Skeletal muscle cell (primary cell): ENCODE data around the gene COX6A2.

Experiments used
- DNase-seq: peaks from one replicate; pipeline ENCODE4 v3.0.0-alpha.2; 2010; ENCODE audit warnings: low read depth
- H3K4me3 ChIP-seq: 2 replicates; pipeline ENCODE4 v1.5.1; 2011; ENCODE audit warnings: low read depth, mild to moderate bottlenecking, control low read depth, low read length, moderate library complexity

The COX6A2 gene

DNA sequence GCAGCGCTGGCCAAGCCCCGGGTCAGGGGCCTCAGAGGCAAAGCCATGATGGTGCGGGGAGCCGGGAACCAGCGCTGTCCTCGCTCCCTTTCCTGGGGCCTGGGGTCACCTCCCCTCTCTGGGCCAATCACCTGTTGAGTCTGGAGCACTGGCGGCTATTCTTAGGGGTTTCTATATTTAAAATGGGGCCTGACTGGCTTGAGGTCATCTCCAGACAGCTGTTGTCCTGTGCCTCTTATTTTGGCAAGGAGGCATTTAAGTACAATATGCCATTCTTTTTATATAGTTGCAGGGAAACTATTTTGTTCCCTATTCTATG is at the start of gene COX6A2:
TSS of gene COX6A2 (minus strand) at position 82 of the 319 bp plus-strand sequence. CDS start at position 47, 35 bp downstream.
- peak within 1 kb of the TSS; percentile 34 for H3K4me3 ChIP-seq
- DNase-seq = no peak

DNA sequence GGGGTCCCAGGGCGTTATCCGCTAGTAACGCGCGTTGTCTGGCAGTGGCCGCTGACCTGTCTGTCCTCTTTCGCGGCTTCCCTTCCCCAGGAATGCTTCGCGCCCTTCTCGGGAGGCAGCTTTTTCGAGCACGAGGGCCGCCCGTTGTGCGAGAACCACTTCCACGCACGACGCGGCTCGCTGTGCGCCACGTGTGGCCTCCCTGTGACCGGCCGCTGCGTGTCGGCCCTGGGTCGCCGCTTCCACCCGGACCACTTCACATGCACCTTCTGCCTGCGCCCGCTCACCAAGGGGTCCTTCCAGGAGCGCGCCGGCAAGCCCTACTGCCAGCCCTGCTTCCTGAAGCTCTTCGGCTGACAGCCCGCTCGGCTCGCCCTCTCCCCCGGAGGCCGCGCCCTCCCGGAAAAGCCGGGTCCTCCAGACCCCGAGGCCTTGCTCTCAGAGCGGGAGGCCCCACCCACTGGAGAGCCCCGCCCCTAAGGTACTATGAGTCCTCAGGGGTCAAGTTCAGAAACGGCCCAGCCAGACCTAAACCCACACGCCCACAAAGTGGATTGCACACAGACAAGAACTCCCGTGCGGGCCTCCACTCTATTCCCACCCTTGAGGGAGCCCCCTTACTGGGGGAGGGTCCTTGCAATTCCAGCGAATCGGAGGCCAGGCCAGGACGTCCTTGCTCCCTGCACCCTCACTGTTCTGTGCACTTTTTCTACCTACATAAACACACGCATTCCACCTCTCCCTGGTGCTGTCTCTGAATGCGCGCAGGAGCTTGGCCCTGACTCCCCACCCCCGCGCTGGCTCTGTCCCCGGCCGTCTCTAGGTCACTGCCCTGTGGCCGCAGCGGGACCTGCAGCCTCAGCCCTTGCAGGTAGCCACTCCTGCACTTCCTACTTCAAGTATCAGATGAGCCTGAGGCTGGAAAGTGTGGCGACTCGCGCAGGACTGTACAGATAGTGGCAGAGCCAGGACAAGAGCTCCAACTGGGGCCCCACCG is 49.4 kb upstream of the COX6A2 start:
- H3K4me3 ChIP-seq = no peak overlapping the region
- no peak for DNase-seq

DNA sequence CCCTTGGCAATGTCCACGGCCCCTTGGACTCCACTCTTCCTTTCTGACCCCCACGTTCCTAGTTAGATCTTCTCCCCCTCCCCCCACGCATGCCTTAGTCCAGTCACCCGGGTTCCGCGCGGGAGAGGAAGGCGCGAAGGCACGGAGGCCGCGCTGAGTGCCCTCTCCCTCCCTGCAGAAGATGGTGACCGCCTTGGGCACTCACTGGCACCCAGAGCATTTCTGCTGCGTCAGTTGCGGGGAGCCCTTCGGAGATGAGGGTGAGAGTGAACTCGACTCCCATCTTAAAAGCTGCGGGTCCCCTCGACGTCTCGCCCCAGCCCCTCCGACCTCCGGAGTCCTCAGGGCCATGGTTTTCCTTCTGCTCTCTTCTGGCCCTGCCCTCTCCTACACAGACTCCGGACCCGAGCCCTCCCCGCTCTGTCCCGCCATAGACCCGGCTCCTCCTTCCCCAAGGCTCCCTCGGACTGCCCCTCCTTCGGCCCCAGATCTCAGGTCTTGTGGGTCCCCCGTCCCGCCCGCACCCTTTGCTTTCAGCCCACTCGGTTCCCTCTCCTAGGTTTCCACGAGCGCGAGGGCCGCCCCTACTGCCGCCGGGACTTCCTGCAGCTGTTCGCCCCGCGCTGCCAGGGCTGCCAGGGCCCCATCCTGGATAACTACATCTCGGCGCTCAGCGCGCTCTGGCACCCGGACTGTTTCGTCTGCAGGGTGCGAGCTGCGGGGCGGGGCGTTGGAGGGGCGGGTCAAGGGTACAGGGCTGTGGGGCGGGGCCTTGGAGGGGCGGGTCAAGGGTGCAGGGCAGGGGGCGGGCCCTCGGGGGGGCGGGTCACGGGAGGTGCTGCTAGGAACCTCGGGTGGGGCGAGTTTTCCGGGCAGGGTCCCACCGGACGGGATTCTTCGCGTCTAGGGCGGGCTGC is 48.4 kb upstream of the COX6A2 start:
- H3K4me3 ChIP-seq = no peak overlapping the region
- no peak for DNase-seq

DNA sequence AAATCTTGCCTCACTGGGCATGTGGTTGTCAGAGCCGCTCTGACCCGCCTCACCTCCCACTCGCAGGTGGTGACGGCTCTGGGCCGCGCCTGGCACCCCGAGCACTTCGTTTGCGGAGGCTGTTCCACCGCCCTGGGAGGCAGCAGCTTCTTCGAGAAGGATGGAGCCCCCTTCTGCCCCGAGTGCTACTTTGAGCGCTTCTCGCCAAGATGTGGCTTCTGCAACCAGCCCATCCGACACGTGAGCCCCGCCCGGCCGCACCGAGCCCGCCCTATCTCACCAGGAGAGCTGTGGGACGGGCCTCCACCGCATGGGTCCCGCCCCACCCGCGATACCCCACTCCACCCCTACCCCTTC is 47.8 kb upstream of the COX6A2 start:
- no peak for DNase-seq
- H3K4me3 ChIP-seq = no peak overlapping the region

DNA sequence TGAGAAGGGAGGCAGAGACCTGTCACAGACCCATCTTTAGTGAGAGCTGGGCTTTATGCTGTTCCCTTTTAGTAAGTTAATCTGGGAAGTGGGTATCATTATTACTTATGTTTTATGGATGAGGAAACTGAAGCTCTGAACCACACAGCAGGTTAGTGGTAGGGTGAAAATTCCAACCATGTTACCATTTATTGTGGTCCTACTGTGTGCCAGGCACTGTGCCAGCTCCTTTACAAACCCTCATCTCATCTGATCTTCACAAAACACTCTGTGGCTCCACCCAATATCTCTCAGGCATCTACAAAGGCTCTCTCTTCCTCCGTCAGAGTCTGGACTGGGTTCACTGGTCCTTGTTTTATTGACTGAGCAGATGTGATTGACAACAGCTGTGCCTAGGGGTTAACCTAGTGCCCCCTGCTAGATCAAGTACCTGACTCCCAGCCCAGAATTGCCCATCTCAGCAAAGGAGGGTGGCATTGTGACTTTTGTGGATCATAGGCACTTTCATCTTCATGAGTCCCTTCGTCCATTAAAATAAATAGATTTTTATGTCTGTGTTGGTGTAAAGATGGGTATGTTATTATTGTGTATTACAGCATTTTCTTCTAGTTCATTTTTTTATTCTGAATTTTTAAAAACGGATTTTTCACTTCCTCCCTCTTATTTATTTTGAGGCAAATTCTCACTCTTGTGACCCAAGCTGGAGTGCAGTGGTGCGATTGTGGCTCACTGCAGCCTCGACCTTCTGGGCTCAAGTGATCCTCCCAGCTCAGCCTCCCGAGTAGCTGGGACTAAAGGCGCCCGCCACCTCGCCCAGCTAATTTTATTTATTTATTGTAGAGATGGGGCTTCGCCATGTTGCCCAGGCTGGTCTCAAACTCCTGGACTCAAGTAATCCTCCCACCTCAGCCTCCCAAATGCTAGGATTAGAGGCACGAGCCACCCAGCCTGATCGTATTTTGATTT is 46.9 kb upstream of the COX6A2 start:
- no peak for DNase-seq
- no peak overlapping the region for H3K4me3 ChIP-seq

DNA sequence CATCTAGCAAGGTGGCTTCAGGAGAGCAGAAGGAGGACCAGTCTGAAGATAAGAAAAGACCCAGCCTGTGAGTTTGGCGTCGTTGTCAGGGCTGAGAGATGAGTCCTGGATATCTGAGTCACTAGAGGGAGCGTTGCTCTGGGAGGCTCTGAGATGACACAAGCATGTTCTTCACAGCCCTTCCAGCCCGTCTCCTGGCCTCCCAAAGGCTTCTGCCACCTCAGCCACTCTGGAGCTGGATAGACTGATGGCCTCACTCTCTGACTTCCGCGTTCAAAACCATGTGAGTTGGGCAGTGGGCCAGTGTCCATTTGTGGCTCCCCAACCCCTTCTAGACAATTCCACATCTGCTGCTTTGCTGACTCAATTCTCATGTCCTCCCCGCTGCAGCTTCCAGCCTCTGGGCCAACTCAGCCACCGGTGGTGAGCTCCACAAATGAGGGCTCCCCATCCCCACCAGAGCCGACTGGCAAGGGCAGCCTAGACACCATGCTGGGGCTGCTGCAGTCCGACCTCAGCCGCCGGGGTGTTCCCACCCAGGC is 46.1 kb upstream of the COX6A2 start:
- H3K4me3 ChIP-seq = no peak overlapping the region
- DNase-seq = peak; percentile 62

DNA sequence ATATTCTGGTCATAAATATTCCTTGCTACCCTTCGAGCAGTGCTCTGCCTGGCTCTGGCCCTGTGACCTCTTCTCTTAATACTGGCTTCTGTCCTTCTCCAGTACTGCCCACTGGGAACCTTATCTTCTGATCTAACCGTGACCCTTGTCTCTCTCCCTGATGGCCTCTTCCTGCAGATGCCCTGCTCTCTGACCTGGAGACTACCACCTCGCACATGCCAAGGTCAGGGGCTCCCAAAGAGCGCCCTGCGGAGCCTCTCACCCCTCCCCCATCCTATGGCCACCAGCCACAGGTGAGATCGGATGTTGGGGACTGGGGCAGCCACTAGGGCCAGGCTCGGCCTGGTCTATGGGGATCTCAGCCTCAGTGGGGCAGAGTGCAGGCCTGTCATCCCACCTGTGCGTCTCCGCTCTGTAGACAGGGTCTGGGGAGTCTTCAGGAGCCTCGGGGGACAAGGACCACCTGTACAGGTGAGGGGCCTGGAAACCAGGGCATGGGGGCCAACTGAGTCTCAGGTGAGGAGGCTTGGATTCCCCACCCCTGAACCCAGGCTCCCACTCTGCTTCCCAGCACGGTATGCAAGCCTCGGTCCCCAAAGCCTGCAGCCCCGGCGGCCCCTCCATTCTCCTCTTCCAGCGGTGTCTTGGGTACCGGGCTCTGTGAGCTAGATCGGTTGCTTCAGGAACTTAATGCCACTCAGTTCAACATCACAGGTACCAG is 45.3 kb upstream of the COX6A2 start:
- no peak for DNase-seq
- H3K4me3 ChIP-seq = no peak overlapping the region

DNA sequence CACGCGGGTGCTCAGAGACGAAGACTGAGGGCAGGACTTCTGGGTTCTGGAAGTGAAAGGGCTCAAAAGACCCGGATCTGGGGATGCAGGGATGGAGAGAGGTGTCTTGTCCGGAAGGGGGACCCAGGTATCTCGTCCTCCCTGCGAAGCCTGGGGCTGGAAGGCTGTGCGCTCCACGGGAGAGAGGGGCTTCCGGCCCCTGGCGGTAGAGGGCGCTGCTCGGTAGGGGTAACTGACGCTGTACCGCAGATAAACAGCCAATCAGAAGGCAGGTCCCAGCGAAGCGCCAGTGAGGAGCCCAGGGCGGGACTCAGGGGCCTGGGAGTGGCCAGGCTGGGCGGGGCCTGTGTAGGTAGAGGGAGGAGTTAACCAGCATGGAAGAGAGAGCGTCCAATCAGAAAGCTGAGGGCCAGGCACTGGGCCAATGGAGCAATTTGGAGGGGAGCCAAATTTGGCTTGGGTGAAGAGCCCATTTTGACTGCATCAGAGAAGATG is 44.6 kb upstream of the COX6A2 start:
- H3K4me3 ChIP-seq = peak overlapping the region; percentile 76
- peak; percentile 63 for DNase-seq

DNA sequence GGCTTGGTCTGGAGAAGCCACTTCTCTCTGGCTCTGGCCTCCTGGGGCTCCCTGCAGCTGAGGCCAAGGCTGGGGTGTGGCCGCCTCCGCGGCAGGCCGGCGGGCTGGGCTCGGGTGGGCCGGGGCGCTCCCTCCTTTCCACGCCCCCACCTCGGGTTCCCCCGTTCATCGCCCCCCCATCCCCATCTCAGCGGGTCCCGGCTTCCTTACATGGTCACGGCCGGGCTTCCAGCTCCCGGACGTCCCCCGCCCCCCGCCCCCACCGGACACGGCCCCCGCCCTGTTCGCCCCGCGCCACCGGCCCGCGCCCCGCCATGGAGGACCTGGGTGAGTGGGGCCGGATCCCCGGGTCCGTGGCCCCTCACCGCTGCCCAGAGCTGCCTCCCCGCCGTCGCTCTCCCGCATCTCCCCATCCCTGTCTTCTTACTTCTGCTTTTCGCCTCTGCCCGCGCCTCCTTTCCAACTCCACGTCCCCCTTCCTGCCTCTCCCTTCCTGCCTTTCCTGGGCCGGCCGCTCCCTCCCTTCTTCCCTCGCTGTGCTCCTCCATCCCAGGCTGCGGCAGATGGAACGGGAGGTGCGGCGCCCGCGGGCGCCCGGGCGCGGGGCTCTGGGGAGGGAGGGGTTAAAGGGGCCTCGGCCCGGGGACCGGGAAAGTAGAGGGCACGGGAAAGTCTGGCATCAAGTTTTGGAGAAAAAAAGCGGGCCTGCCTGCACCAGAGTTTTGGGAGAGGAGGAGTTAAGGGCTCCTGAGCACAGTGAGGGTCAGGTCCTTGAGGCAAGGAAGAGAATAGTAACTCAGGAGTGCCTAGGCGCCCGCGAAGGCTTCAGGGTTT is 43.9 kb upstream of the COX6A2 start, which contains the start of gene TGFB1I1:
TSS of gene TGFB1I1 (plus strand) at position 278 of the 834 bp plus-strand sequence. CDS start at position 315, 37 bp downstream.
- H3K4me3 ChIP-seq = peak within 1 kb of the TSS; percentile 76
- no peak for DNase-seq

DNA sequence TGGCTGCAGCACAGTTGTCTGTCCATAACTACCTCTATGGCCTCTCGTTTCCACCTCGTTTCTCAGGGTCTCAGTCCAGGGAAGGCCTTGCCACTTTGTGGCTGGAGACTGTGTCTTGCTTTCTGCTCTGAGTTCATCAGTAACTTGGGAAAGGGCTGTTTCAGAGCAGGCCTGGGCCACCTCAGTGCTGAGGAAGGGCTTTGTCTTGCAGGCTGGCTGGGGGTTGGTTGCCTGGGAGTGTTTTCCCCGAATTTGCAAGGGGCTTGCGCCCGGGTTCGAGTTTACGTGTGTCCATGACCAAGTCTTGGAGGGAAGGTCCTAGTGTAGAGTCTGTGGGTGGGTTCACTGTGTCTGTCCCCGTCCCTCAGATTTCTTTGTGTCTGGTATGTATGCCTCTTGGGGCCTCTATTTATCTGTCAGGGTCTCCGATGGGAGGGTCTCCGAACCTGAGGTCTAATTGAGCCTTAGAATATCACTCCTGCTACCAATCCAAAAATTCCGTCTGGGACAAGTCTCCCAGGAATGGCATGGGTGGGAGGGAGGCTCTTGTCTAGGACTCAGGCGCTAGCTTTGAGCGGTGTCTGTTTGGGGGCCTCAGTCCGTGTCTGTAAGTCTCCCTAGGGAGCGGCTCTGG is 43.2 kb upstream of the COX6A2 start:
- peak overlapping the region; percentile 76 for H3K4me3 ChIP-seq
- no peak for DNase-seq

DNA sequence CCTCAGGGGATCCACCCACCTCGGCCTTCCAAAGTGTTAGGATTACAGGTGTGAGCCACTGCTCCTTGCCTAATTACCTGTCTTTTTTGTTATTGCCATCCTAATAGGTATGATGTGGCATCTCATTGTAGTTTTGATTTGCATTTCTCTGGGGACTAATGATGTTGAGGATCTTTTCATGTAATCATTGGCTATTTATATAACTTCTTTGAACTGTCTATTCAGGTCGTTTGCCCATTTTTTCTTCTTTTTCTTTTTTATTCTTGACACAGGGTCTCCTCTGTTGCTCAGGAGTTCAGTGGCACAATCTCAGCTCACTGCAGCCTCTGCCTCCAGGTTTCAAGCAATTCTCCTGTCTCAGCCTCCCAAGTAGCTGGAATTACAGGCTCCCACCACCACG is 42.5 kb upstream of the COX6A2 start:
- no peak overlapping the region for H3K4me3 ChIP-seq
- no peak for DNase-seq

DNA sequence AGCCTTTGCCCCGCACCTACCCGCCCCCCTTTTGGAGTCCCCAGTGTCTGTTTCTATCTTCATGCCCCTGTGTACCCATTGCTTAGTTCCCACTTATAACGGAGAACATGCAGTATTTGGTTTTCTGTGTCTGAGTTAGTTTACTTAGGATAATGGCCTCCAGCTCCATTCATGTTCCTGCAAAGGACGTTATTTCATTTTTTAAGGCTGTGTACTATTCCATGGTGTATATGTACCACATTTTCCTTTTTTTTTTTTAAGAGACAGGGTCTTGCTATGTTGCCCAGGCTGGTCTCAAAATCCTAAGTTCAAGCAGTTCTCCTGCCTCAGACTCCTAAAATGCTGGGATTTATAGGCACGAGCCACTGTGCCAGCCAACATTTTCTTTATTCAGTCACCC is 39.7 kb upstream of the COX6A2 start:
- no peak for DNase-seq
- no peak overlapping the region for H3K4me3 ChIP-seq

DNA sequence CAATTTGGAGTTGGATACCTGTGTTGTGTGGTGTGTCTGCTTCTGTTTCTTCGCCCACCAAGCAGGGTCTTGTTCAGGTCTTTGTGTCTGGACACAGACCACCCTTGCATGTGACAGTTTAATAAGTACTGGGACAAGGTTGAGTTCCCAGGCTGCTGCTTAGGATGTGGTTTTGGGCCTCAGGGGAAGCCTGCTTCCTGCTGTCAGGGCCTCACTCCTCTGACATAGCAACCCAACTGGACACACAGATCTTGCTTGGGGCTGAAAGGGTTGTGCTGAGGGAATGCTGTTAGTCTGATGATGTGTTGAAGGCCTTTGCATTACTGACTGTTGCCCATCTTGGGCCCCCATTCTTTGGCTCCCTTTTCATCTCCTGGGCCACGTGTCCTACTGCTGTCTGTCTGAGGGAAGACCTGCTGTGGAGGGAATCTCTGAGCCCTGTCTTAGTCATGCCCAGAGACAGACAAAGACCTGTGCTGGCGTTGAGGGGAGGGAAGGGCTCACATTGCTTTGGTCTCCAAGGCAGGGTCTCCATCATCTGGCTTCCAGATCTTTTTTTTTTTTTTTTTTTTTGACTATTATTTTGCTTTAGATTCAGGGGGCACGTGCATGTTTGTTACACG is 39.1 kb upstream of the COX6A2 start:
- no peak for DNase-seq
- no peak overlapping the region for H3K4me3 ChIP-seq

DNA sequence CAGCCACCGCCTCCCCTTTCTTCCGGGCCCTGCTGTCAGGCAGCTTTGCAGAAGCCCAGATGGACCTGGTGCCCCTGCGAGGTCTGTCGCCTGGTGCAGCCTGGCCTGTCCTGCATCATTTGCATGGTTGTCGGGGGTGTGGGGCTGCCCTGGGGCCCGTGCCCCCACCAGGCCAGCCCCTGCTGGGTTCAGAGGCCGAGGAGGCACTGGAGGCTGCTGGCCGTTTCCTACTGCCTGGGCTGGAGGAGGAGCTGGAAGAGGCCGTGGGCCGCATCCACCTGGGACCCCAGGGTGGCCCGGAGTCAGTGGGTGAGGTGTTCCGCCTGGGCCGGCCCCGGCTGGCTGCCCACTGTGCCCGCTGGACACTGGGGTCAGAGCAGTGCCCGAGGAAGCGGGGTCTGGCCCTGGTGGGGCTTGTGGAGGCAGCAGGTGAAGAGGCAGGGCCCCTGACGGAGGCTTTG is 38.3 kb upstream of the COX6A2 start:
- no peak overlapping the region for H3K4me3 ChIP-seq
- no peak for DNase-seq

DNA sequence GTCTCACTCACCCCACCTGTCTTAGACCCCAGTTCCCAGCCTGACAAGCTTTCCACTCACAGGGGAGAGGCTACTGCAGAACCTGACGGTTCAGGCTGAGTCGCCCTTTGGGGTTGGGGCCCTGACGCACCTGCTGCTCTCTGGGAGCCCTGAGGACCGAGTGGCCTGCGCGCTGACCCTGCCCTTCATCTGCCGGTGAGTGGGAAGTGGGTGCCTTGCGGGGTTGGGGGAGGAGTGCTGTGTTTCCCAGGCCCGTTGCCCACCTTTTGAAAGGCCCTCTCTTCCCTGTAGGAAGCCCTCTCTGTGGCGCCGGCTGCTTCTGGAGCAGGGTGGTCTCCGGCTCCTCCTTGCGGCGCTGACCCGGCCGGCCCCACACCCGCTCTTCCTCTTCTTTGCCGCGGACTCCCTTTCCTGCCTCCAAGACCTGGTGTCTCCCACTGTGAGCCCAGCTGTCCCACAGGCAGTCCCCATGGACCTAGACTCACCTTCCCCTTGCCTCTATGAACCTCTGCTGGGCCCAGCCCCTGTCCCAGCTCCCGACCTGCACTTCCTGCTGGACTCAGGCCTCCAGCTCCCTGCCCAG is 37.7 kb upstream of the COX6A2 start:
- no peak for DNase-seq
- H3K4me3 ChIP-seq = no peak overlapping the region

DNA sequence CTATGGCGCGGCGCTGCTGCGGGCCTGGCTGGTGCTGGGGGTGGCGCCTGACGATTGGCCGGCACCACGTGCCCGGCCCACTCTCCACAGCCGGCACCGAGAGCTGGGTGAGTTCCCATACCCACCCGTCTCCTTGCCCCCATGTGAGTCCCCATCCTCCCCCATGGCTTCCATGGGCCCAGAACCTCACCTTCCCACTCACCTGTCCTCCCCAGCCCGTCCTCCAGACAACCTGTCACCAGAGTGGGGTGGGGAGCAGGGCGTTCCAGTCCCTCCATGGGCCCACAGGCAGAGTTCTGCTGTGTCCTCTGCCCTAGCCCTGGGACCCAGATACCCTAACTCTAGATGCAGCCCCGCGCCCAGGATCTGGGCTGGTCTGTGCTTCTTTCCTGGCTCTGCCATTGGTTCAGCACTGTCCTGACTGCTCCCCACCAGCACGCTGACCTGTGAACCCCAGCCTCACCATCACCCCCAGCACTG is 36.7 kb upstream of the COX6A2 start:
- DNase-seq = no peak
- H3K4me3 ChIP-seq = no peak overlapping the region
